Gastroesophageal sphincter (tissue), 4 donors: ENCODE measurements around the gene ADGRD1. TPM values are rescaled to one million over a fixed set of nuclear protein-coding genes. Genes with fewer than 3 reads are reported as not detected.

Experiments used
- ATAC-seq: fragments of 150-250 bp; one replicate; pipeline ENCODE4 v1.9.1; 2016; ENCODE audit warnings: mild to moderate bottlenecking, moderate library complexity
- H3K27ac ChIP-seq, 4 donors: fragments of 200-600 bp; sonication (generic) in 3 of 4; 1 replicate in 3 of 4; 2 replicates in 1 of 4; pipeline ENCODE4 v1.5.1; 2016 to 2019
- H3K27me3 ChIP-seq: fragments of 200-600 bp; sonication (generic); one replicate; pipeline ENCODE4 v1.5.1; 2019
- H3K36me3 ChIP-seq, 2 donors: fragments of 200-600 bp; sonication (generic); one replicate each; pipeline ENCODE4 v1.5.1; 2019; ENCODE audit warnings: control low read depth in 1 of 2
- H3K4me1 ChIP-seq, 3 donors: fragments of 200-600 bp; sonication (generic); 1 replicate in 2 of 3; 2 replicates in 1 of 3; pipeline ENCODE4 v1.5.1; 2016 to 2019; ENCODE audit warnings: control low read depth in 2 of 3
- H3K4me3 ChIP-seq, 2 donors: fragments of 200-600 bp; sonication (generic); one replicate each; pipeline ENCODE4 v1.5.1; 2019; ENCODE audit warnings: mild to moderate bottlenecking in 1 of 2, moderate library complexity in 1 of 2
- H3K9me3 ChIP-seq, 3 donors: fragments of 200-600 bp; sonication (generic); one replicate each; pipeline ENCODE4 v1.5.1; 2017 to 2019; ENCODE audit warnings: control low read depth in 2 of 3
- CTCF ChIP-seq, 4 experiments: fragments of 200-600 bp in 2 of 4; fragments of 450-650 bp in 2 of 4; sonication (generic) in 1 of 4; IDR thresholded peaks; one replicate each; pipeline ENCODE4 v1.5.1; 2017 to 2019; ENCODE audit warnings: antibody characterized with exemption in 4 of 4, mild to moderate bottlenecking in 2 of 4, moderate library complexity in 2 of 4
- EP300 ChIP-seq: sonication (generic); formaldehyde crosslinking; IDR thresholded peaks from one replicate; pipeline ENCODE4 v1.6.1; 2017; ENCODE audit warnings: antibody characterized with exemption, mild to moderate bottlenecking
- POLR2A ChIP-seq, 2 donors: fragments of 450-650 bp; IDR thresholded peaks; one replicate each; pipeline ENCODE4 v1.6.1; 2017; ENCODE audit warnings: antibody characterized with exemption in 2 of 2, mild to moderate bottlenecking in 2 of 2, moderate library complexity in 1 of 2
- POLR2AphosphoS5 ChIP-seq: sonication (generic); formaldehyde crosslinking; IDR thresholded peaks from one replicate; pipeline ENCODE4 v1.6.1; 2017; ENCODE audit warnings: antibody characterized with exemption
- WGBS, 2 donors: methylation state at CpG; one replicate each; pipeline ENCODE4 v1.1.5; 2018; ENCODE audit warnings: low coverage in 1 of 2; 5-methylcytosine and 5-hydroxymethylcytosine counted together
- total RNA-seq, 4 donors: library from RNA; depleted of rRNA; stranded (reverse); fragments of >200 nt; gene quantifications; one replicate each; pipeline ENCODE4 v1.1.0, GENCODE V29; 2016

The ADGRD1 gene
- total RNA-seq, 4 donors from 2014 or later, result 19.1 to 43.4 (median 31.3) TPM

GRCh38 chr12:130970165-130970907 is 16.6 kb downstream of the ADGRD1 start:
- 65 to 88% methylated on average over 10 to 12 of the region's 15 CpGs for WGBS, 2 donors
- H3K4me1 ChIP-seq, result peaks cover 0 to 18% (median 4%) of the 10 kb centered on the region in 3 donors
- H3K9me3 ChIP-seq, result no peaks in the 10 kb centered on the region
- H3K4me3 ChIP-seq, result no peak overlapping the region
- no peak for TF ChIP-seq POLR2A (IDR thresholded peaks at IDR 0.05)
- TF ChIP-seq POLR2AphosphoS5, result no peak
- no peaks in the 10 kb centered on the region for H3K27me3 ChIP-seq
- peak overlapping the region in 1 of 4 donors; percentile 10 for H3K27ac ChIP-seq
- no peak for ATAC-seq
- H3K36me3 ChIP-seq, result peaks cover 0 to 74% of the 10 kb centered on the region in 2 donors

- Histone ChIP-seq H3K4me1 (peaks cover 0 to 18% (median 4%) of the 10 kb centered on the region in 3 donors), H3K9me3 (no peaks in the 10 kb centered on the region), H3K4me3 (no peak overlapping the region), H3K27ac (no peak overlapping the region), H3K36me3 (peaks cover 0 to 74% of the 10 kb centered on the region in 2 donors), H3K27me3 (no peaks in the 10 kb centered on the region)
- no peak for TF ChIP-seq POLR2AphosphoS5
- ATAC-seq, result no peak
- WGBS, 2 donors, result 91 to 98% methylated on average over 8 to 10 of the region's 10 CpGs
Measured at GRCh38 chr12:130970908-130971233, 17.2 kb downstream of the ADGRD1 start.

DNA sequence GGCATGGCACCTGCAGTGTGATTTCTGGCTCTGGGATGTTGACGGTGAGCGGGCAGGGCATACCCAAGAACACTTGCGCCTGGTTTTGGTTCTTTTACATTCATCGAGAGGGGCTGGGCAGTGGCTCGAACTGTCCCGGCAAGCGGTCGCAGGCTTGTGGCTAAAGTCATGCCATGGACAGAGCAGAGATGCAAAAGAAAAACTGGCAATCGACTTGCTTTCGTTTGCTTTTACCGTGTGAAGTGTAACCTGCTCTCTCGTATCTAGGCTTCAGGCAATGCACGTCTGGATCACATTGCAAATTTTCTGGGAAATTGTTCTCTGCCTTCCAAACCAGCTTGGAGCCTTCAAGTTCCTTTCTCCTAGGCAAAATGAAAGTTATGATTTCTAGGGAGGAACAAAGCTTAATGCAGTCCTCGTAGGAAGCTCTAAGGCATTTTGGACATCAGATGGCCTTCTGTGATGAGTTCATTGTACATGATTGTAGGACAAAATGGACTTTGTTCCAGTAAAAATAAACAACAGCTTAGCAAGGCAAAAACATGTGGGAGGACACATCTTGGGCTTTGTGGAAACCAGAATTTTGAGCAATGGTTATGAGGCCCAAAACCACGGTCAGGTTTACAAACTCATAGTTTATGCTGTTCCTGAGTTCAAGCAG is 18.3 kb downstream of the ADGRD1 start:
- TF ChIP-seq POLR2AphosphoS5 (no peak), POLR2A (IDR thresholded peaks at IDR 0.05) (no peak), EP300 (no peak), CTCF (IDR thresholded peaks at IDR 0.05) (no peak)
- WGBS, 2 donors, result 64 to 81% methylated on average over 6 to 15 of the region's 15 CpGs
- no peaks in the 10 kb centered on the region for H3K27me3 ChIP-seq
- ATAC-seq, result peak; percentile 56
- no peaks in the 10 kb centered on the region for H3K9me3 ChIP-seq
- H3K4me1 ChIP-seq, result peaks cover 0 to 18% (median 4%) of the 10 kb centered on the region in 3 donors
- peaks cover 0 to 68% of the 10 kb centered on the region in 2 donors for H3K36me3 ChIP-seq
- H3K27ac ChIP-seq, result peak overlapping the region in 3 of 4 donors; percentile 56 to 64 (median 58)
- no peak overlapping the region for H3K4me3 ChIP-seq

- no peaks in the 10 kb centered on the region for H3K9me3 ChIP-seq
- 70 to 80% methylated on average over 1 to 9 of the region's 9 CpGs for WGBS, 2 donors
- no peaks in the 10 kb centered on the region for H3K27me3 ChIP-seq
- H3K4me3 ChIP-seq, result no peak overlapping the region
- H3K27ac ChIP-seq, result peak overlapping the region in 3 of 4 donors; percentile 47 to 58 (median 56)
- no peak for TF ChIP-seq POLR2A (IDR thresholded peaks at IDR 0.05)
- no peak for TF ChIP-seq CTCF (IDR thresholded peaks at IDR 0.05)
- no peak for TF ChIP-seq EP300
- TF ChIP-seq POLR2AphosphoS5, result no peak
- peaks cover 0 to 63% of the 10 kb centered on the region in 2 donors for H3K36me3 ChIP-seq
- ATAC-seq, result no peak
- peaks cover 0 to 22% (median 4%) of the 10 kb centered on the region in 3 donors for H3K4me1 ChIP-seq
Measured at GRCh38 chr12:130972586-130972950, 18.9 kb downstream of the ADGRD1 start.

GRCh38 chr12:130973109-130973508 is 19.4 kb downstream of the ADGRD1 start:
- peak overlapping the region in 3 of 4 donors; percentile 47 to 58 (median 56) for H3K27ac ChIP-seq
- no peaks in the 10 kb centered on the region for H3K27me3 ChIP-seq
- no peaks in the 10 kb centered on the region for H3K9me3 ChIP-seq
- TF ChIP-seq EP300 (no peak), POLR2AphosphoS5 (peak; percentile 9), POLR2A (IDR thresholded peaks at IDR 0.05) (no peak)
- H3K36me3 ChIP-seq, result peaks cover 0 to 58% of the 10 kb centered on the region in 2 donors
- peaks cover 0 to 26% (median 4%) of the 10 kb centered on the region in 3 donors for H3K4me1 ChIP-seq
- no peak overlapping the region for H3K4me3 ChIP-seq
- ATAC-seq, result peak; percentile 70
- 77 to 96% methylated on average over 6 to 10 of the region's 11 CpGs for whole genome bisulfite sequencing, 2 donors

DNA sequence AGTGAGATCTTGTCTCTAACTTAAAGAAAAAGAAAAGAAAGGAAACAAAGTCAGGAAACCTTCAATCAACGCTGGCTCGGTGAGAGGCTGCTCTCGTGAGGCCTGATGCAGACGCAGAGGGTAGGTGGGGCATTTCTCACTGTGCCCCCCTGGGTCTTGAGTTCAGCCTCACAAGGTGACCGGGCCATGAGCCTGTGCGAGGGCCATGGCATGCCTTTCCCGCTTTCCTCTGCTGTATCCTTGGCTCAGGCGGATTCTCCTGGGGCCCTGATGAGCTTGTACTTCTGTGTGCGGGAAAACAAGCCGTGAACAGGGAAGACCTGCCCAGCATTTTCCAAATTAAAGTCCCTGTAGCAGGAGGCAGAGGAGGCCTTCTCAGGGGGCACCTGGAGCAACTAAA is 20.2 kb downstream of the ADGRD1 start:
- no peaks in the 10 kb centered on the region for H3K9me3 ChIP-seq
- peak overlapping the region in 1 of 4 donors; percentile 41 for H3K27ac ChIP-seq
- H3K4me3 ChIP-seq, result no peak overlapping the region
- no peak for ATAC-seq
- TF ChIP-seq EP300 (no peak), POLR2AphosphoS5 (no peak), CTCF (IDR thresholded peaks at IDR 0.05) (no peak), POLR2A (IDR thresholded peaks at IDR 0.05) (no peak)
- H3K36me3 ChIP-seq, result peaks cover 0 to 50% of the 10 kb centered on the region in 2 donors
- H3K4me1 ChIP-seq, result peaks cover 0 to 27% (median 4%) of the 10 kb centered on the region in 3 donors
- WGBS, 2 donors, result 98% methylated on average over 8 of the region's 10 CpGs; no CpG with 5 or more reads in 1 of the 2 donors
- no peaks in the 10 kb centered on the region for H3K27me3 ChIP-seq
